Neural progenitor cell (in vitro differentiated cells): ENCODE measurements around the gene R3HDM4. TPM values are rescaled to one million over a fixed set of nuclear protein-coding genes. Genes with fewer than 3 reads are reported as not detected.
A peak's percentile ranks its signal among the peaks of the same experiment; 100 is the strongest.

Experiments
- DNase-seq: peaks from one replicate; pipeline ENCODE4 v3.0.0-alpha.2; 2016; ENCODE audit warnings: low spot score
- H2AFZ ChIP-seq: fragments of 200-600 bp; sonication (generic); replicated peaks from 2 replicates; pipeline ENCODE4 v1.6.1; 2016; ENCODE audit warnings: antibody characterized with exemption
- H3F3A ChIP-seq: fragments of 200-600 bp; sonication (generic); 2 replicates; pipeline ENCODE4 v1.6.1; 2016; ENCODE audit warnings: antibody characterized with exemption, low read depth
- H3K27ac ChIP-seq: fragments of 200-600 bp; sonication (generic); 2 replicates; pipeline ENCODE4 v1.5.1; 2016; ENCODE audit warnings: mild to moderate bottlenecking
- H3K27me3 ChIP-seq: fragments of 200-600 bp; sonication (generic); 2 replicates; pipeline ENCODE4 v1.6.1; 2016; ENCODE audit warnings: mild to moderate bottlenecking, moderate library complexity
- H3K36me3 ChIP-seq: fragments of 200-600 bp; sonication (generic); 2 replicates; pipeline ENCODE4 v1.5.1; 2016
- H3K4me1 ChIP-seq: fragments of 200-600 bp; sonication (generic); 2 replicates; pipeline ENCODE4 v1.6.1; 2016; ENCODE audit warnings: mixed run types
- H3K4me2 ChIP-seq: fragments of 200-600 bp; sonication (generic); 2 replicates; pipeline ENCODE4 v1.6.1; 2016
- H3K4me3 ChIP-seq: fragments of 200-600 bp; sonication (generic); 2 replicates; pipeline ENCODE4 v1.5.1; 2016
- H3K79me2 ChIP-seq: fragments of 200-600 bp; sonication (generic); 2 replicates; pipeline ENCODE4 v1.6.1; 2016; ENCODE audit warnings: low read depth
- H3K9ac ChIP-seq: fragments of 200-600 bp; sonication (generic); 2 replicates; pipeline ENCODE4 v1.6.1; 2016
- H3K9me3 ChIP-seq: fragments of 200-600 bp; sonication (generic); 2 replicates; pipeline ENCODE4 v1.5.1; 2016; ENCODE audit warnings: low read depth
- H4K20me1 ChIP-seq: fragments of 200-600 bp; sonication (generic); 2 replicates; pipeline ENCODE4 v1.6.1; 2016; ENCODE audit warnings: low read depth
- H3K27ac Mint-ChIP-seq: 3 replicates; pipeline ENCODE4 v1.8.0; 2021; ENCODE audit warnings: mixed read lengths
- H3K27me3 Mint-ChIP-seq: 2 replicates; pipeline ENCODE4 v1.8.0; 2022; ENCODE audit warnings: low read depth, mild to moderate bottlenecking, inconsistent platforms, moderate library complexity, mixed read lengths; ENCODE audit not compliant: insufficient read depth
- H3K36me3 Mint-ChIP-seq: 3 replicates; pipeline ENCODE4 v1.8.0; 2021; ENCODE audit warnings: mixed read lengths
- H3K4me1 Mint-ChIP-seq: 3 replicates; pipeline ENCODE4 v1.8.0; 2021; ENCODE audit warnings: mixed read lengths
- H3K4me3 Mint-ChIP-seq: 3 replicates; pipeline ENCODE4 v1.8.0; 2021; ENCODE audit warnings: mild to moderate bottlenecking, moderate library complexity, mixed read lengths
- H3K9me3 Mint-ChIP-seq: 3 replicates; pipeline ENCODE4 v1.8.0; 2020; ENCODE audit warnings: mixed read lengths
- CTCF ChIP-seq: fragments of 200-600 bp; sonication (generic); IDR thresholded peaks from 2 replicates; pipeline ENCODE4 v1.5.1; 2017; ENCODE audit warnings: antibody characterized with exemption, mild to moderate bottlenecking
- EZH2 ChIP-seq: fragments of 200-600 bp; sonication (generic); IDR thresholded peaks from 2 replicates; pipeline ENCODE4 v1.6.1; 2017; ENCODE audit warnings: antibody characterized with exemption, mild to moderate bottlenecking, moderate library complexity
- EZH2phosphoT487 ChIP-seq: fragments of 200-600 bp; sonication (generic); IDR thresholded peaks from 2 replicates; pipeline ENCODE4 v1.6.1; 2017; ENCODE audit warnings: antibody characterized with exemption
- total RNA-seq: library from RNA; depleted of rRNA; stranded (reverse); fragments of >200 nt; gene quantifications from 2 replicates; pipeline ENCODE4 v1.2.3, GENCODE V29; 2015; ENCODE audit warnings: low replicate concordance

The R3HDM4 gene
- total RNA-seq, 1 donor from 2014 or later, result 22.7 TPM

DNA sequence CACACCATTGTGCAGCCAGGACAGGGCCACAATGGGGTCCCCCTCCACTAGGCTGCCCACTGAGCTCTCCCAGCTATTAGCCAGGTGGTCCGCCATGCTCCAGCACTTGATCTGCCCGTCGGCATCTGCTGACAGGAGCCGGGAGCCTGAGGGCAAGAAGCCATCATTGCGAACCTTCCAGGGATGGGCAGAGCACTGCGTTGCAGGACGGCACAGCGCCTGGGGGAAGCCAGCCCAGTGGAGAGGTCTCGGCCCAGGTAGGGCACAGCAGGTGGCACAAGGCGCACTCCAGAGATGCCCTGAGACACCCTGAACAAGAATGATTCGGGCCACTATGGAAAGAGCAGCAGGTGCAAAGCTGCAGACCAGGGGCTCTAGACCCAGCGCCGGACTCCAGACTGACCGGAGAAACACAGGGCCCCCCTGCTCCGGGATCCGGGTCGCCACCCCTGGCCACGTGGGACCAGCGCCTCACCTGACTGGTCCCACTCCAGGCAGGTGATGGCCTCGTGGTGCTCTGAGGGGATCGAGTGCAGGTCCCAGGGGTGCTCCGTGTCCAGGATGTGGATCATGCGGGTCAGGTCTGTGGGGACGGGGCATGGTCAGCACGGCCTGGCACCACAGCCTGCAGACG lies 23.2 kb downstream of the R3HDM4 start:
- TF ChIP-seq EZH2, result no peak
- TF ChIP-seq CTCF, result no peak
- TF ChIP-seq EZH2phosphoT487, result no peak
- Mint-ChIP-seq H3K4me1 (peaks cover 9% of the 10 kb centered on the region), H3K27ac (no peak overlapping the region), H3K9me3 (no peaks in the 10 kb centered on the region), H3K27me3 (peaks cover 16% of the 10 kb centered on the region), H3K4me3 (peak overlapping the region; percentile 60), H3K36me3 (peaks cover 7% of the 10 kb centered on the region)
- Histone ChIP-seq H3K27ac (no peak overlapping the region), H3K4me1 (no peaks in the 10 kb centered on the region), H3K4me2 (no peak overlapping the region), H3K4me3 (no peak overlapping the region), H2AFZ (no peak overlapping the region), H3K27me3 (no peaks in the 10 kb centered on the region), H3K36me3 (no peaks in the 10 kb centered on the region), H4K20me1 (peaks cover 6% of the 10 kb centered on the region), H3F3A (peaks cover 14% of the 10 kb centered on the region), H3K9ac (no peak overlapping the region), H3K79me2 (peaks cover 15% of the 10 kb centered on the region), H3K9me3 (no peaks in the 10 kb centered on the region)
- DNase-seq, result no peak

GRCh38 chr19:888581-889385 lies 24.2 kb downstream of the R3HDM4 start:
- H3K4me1 Mint-ChIP-seq, result peaks cover 9% of the 10 kb centered on the region
- H3K4me1 ChIP-seq, result no peaks in the 10 kb centered on the region

GRCh38 chr19:887599-887998 lies 25.4 kb downstream of the R3HDM4 start:
- no peak for DNase-seq
- Mint-ChIP-seq H3K27ac (no peak overlapping the region), H3K9me3 (no peaks in the 10 kb centered on the region), H3K36me3 (peaks cover 7% of the 10 kb centered on the region), H3K4me1 (peaks cover 3% of the 10 kb centered on the region), H3K4me3 (no peak overlapping the region), H3K27me3 (peaks cover 7% of the 10 kb centered on the region)
- H3F3A ChIP-seq, result no peaks in the 10 kb centered on the region
- H3K4me3 ChIP-seq, result no peak overlapping the region
- H3K9ac ChIP-seq, result no peak overlapping the region
- TF ChIP-seq EZH2, result no peak
- no peak for TF ChIP-seq CTCF
- no peak for TF ChIP-seq EZH2phosphoT487
- H3K27ac ChIP-seq, result no peak overlapping the region
- H3K36me3 ChIP-seq, result no peaks in the 10 kb centered on the region
- H3K4me1 ChIP-seq, result no peaks in the 10 kb centered on the region
- H3K27me3 ChIP-seq, result no peaks in the 10 kb centered on the region
- H3K4me2 ChIP-seq, result no peak overlapping the region
- H3K9me3 ChIP-seq, result no peaks in the 10 kb centered on the region
- H3K79me2 ChIP-seq, result peaks cover 15% of the 10 kb centered on the region
- no peak overlapping the region for H2AFZ ChIP-seq
- H4K20me1 ChIP-seq, result peaks cover 6% of the 10 kb centered on the region

More at GRCh38 chr19:888581-889385, 24.2 kb downstream of the R3HDM4 start:
- H3K9me3 ChIP-seq, result no peaks in the 10 kb centered on the region
- H2AFZ ChIP-seq, result no peak overlapping the region
- Mint-ChIP-seq H3K9me3 (no peaks in the 10 kb centered on the region), H3K27me3 (peaks cover 16% of the 10 kb centered on the region), H3K36me3 (peaks cover 7% of the 10 kb centered on the region), H3K27ac (no peak overlapping the region), H3K4me3 (peak overlapping the region; percentile 64)
- DNase-seq, result no peak
- H3K4me2 ChIP-seq, result no peak overlapping the region
- no peak overlapping the region for H3K27ac ChIP-seq
- no peaks in the 10 kb centered on the region for H3K36me3 ChIP-seq
- peaks cover 6% of the 10 kb centered on the region for H4K20me1 ChIP-seq
- H3K79me2 ChIP-seq, result peaks cover 15% of the 10 kb centered on the region
- H3K4me3 ChIP-seq, result no peak overlapping the region
- peaks cover 5% of the 10 kb centered on the region for H3F3A ChIP-seq
- H3K9ac ChIP-seq, result no peak overlapping the region
- TF ChIP-seq EZH2phosphoT487 (no peak), EZH2 (no peak), CTCF (no peak)
- H3K27me3 ChIP-seq, result no peaks in the 10 kb centered on the region
